ENCODE measurements around the gene RASGRF1.
"Not testable (repeated sequence)": the region's sequence is repeated elsewhere in the genome, so short reads cannot be mapped to it uniquely, and the experiment has no call there.

Gene RASGRF1

DNA sequence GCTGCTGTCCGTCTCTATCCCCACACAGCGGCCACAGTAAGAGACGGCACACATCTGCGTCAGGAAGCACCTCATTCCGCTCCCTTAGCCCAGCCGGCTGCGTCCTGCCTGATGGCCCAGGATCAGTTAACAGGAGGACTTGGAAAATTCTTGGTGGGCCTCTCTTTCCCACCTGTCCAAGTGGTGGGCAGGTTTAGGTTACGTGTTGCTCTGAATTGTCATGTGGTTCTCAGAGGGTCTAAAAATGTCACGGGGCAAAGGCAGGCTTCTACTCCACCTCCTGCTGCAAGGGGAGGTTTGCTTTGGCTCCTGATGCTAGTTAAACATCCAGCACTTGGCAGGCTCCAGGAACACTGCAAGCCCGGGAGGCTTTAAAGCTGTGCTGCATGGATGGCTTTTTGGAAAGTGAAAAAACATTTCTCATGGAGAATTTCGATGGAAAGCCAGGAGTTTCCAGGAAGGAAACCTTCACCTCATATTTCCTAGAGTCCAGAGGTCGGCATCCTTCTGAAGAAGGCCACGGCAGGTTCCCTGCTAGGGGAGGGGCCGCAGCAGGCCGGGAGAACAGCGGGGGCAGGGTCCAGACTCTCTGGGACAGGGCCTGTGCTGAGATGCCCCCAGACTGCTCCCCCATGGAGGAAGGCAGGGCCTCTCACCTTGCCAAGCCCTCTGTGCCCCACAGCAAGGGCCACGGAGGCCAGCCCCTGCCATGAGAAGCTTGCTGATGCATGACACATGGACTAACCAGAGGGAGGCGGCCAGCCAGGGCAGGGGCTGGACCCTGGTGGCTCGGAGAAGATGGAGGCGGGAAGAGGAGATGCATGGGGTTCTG is 156.5 kb downstream of the RASGRF1 start:
- TF ChIP-seq POLR2AphosphoS5 (IDR thresholded peaks at IDR 0.05; ENCODE audit: borderline replicate concordance, low read depth, low read length) (no peak), FOXP2 (optimal IDR thresholded peaks at IDR 0.05; ENCODE audit: control extremely low read depth, extremely low read length, insufficient read depth) (no peak), EZH2 (IDR thresholded peaks at IDR 0.05) (no peak)
- Histone ChIP-seq H3K27ac (no peak overlapping the region), H3K9ac (ENCODE audit: insufficient read length) (no peak overlapping the region), H3K4me3 (no peak overlapping the region), H3K9me3 (ENCODE audit: low read depth, low read length) (no peaks in the 10 kb centered on the region), H3K36me3 (ENCODE audit: insufficient read depth, low read length) (no peaks in the 10 kb centered on the region)
- DNase-seq (ENCODE audit: low read depth, low spot score) = no peak

DNA sequence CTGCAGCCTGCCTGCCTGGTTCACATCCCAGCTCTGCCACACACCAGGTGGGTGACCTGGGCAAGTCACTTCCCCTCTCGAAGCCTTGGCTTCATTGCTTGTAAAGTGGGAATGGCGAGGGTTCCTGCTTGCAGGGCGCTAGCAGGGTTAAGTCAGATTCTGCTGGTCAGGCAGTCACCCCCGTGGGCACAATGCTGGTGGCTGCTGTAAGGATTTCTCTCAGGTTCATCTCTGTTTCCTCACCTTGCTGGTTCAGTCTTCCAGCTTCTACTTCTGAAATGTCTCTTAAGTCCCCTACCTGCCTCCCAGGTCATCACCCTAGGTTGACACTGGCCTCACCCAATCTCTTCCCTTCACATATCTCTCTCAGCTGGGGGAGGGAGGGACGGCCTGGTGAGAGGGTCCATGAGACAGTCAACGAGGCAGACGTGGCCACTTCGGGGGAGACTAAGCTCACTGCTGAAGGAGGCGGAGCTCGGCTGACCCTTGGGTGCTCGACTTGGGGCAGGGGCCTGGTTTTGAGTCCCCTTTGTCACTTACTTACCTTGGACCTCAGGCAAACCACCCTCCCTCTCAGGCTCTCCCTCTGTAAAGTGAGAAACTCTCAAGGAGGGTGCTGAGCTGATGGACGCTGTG is 157.3 kb downstream of the RASGRF1 start:
- no peak for TF ChIP-seq POLR2AphosphoS5 (IDR thresholded peaks at IDR 0.05; ENCODE audit: borderline replicate concordance, low read depth, low read length)
- no peak for TF ChIP-seq EZH2 (IDR thresholded peaks at IDR 0.05)
- no peak for TF ChIP-seq FOXP2 (optimal IDR thresholded peaks at IDR 0.05; ENCODE audit: control extremely low read depth, extremely low read length, insufficient read depth)

DNA sequence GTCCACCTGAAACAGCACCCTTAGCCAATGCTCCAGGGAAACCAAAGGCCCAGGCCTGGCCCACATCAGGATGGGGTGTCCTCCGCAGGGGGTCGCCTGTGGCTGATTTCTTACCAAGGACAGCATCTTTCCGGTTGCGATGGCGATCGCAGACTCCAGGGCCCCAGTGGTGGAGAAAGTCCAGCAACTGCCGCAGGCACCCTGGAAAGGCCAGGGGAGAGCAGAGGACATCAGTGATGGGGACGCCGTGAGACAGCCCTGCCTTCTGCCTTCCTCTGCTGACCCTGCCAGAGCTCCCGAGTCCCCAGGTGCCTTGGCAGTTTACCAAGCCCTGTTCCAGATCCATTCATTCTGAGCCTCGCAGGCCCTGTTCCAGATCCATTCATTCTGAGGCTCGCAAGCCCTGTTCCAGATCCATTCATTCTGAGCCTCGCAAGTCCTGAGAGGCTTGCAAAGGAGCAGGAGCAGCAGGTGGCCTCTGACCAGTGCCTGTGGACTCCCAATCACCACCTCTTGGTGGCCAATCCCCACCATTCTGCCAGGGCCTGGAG is 158.2 kb downstream of the RASGRF1 start:
- Histone ChIP-seq H3K9ac (ENCODE audit: insufficient read length) (no peak overlapping the region), H3K36me3 (ENCODE audit: insufficient read depth, low read length) (no peaks in the 10 kb centered on the region), H3K4me3 (no peak overlapping the region), H3K9me3 (ENCODE audit: low read depth, low read length) (no peaks in the 10 kb centered on the region), H3K27ac (no peak overlapping the region)
- DNase-seq (ENCODE audit: low read depth, low spot score) = no peak
- TF ChIP-seq EZH2 (IDR thresholded peaks at IDR 0.05) (no peak), POLR2AphosphoS5 (IDR thresholded peaks at IDR 0.05; ENCODE audit: borderline replicate concordance, low read depth, low read length) (no peak), FOXP2 (optimal IDR thresholded peaks at IDR 0.05; ENCODE audit: control extremely low read depth, extremely low read length, insufficient read depth) (no peak)

More for the DNA sequence above, 157.3 kb downstream of the RASGRF1 start:
- Histone ChIP-seq H3K9me3 (ENCODE audit: low read depth, low read length) (no peaks in the 10 kb centered on the region), H3K36me3 (ENCODE audit: insufficient read depth, low read length) (no peaks in the 10 kb centered on the region), H3K4me3 (no peak overlapping the region), H3K27ac (no peak overlapping the region), H3K9ac (ENCODE audit: insufficient read length) (no peak overlapping the region)
- DNase-seq (ENCODE audit: low read depth, low spot score) = no peak

DNA sequence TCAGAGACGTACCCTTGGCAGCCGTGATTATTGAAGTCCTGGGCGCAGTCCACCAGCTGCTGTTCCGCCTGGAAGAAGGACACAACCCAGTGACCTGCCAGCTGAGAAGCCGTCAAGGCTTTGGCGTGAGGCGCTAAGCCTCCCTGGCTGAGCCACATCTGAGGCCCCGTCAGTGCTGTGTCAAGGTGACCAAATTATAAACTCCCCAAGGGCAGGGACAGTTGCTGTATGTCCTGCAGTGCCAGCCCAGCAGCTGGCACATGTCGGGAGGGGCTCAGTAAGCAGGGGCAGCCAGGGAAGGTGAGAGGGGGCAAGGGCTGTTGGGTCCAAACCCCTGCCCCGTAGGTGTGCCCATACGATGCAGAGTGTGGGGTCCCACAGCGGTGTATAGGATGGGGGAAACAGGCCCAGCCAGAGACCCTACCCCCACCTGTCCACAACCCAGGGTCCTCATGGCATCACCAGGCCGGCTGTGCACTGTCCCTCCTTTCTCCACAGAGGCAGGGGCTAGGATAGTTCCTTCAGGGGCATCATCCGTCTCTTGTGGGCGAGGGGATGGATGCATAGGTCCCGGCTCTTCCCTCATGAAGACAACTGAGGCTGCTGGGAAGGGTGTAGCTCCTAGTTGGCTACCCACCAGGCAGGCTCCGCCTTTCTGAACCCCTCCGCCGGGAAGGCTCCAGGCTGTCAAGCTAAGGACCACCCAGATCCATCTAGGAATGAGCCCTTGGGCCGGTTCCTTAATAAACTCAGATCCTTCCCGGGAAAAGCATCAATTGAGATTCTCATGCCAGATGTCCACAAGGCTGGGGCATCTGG is 158.9 kb downstream of the RASGRF1 start:
- Histone ChIP-seq H3K36me3 (ENCODE audit: insufficient read depth, low read length) (no peaks in the 10 kb centered on the region), H3K27ac (no peak overlapping the region), H3K9ac (ENCODE audit: insufficient read length) (no peak overlapping the region), H3K4me3 (no peak overlapping the region), H3K9me3 (ENCODE audit: low read depth, low read length) (no peaks in the 10 kb centered on the region)
- TF ChIP-seq POLR2AphosphoS5 (IDR thresholded peaks at IDR 0.05; ENCODE audit: borderline replicate concordance, low read depth, low read length) (no peak), EZH2 (IDR thresholded peaks at IDR 0.05) (no peak), FOXP2 (optimal IDR thresholded peaks at IDR 0.05; ENCODE audit: control extremely low read depth, extremely low read length, insufficient read depth) (no peak)
- no peak for DNase-seq (ENCODE audit: low read depth, low spot score)

DNA sequence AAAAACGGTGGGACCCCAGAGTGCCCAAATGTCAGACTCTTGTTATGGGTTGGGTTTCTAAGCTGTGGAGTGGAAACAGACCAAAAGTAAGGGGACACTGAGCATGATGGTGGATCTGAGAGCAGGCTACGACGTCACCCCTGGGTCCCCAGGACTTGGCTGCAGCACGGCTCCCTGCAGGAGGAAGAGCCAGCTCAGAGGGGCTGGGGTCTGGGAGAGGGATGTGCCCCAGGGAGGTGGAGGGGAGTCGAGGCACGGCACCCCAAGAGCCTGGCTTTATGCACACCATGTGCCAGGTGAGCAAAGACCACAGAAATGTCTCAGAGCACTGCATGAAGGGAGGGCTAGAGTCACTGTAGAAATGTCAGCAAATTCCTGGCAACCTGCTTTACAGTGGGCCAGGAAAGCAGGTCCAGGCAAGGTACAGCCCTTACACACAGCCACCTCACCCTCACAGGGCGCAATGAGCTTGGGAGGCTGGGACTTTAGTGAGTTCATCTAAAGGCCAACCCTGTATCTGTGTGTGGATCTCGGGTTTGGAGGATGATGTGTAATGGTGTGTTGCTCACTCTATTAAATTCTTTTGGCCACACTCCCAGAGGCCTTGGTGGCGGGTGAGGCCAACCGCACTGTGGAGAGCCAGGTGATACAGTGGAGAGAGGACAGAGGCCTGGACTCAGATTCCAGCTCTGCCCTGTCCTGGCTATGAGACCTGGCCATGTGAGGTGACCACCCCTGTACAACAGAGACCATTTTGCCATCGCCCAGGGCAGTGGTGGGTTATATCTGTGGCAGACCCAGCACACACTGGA is 159.8 kb downstream of the RASGRF1 start:
- Histone ChIP-seq H3K9me3 (ENCODE audit: low read depth, low read length) (no peaks in the 10 kb centered on the region), H3K4me3 (no peak overlapping the region), H3K9ac (ENCODE audit: insufficient read length) (no peak overlapping the region), H3K27ac (no peak overlapping the region), H3K36me3 (ENCODE audit: insufficient read depth, low read length) (no peaks in the 10 kb centered on the region)
- no peak for DNase-seq (ENCODE audit: low read depth, low spot score)
- TF ChIP-seq POLR2AphosphoS5 (IDR thresholded peaks at IDR 0.05; ENCODE audit: borderline replicate concordance, low read depth, low read length) (no peak), FOXP2 (optimal IDR thresholded peaks at IDR 0.05; ENCODE audit: control extremely low read depth, extremely low read length, insufficient read depth) (no peak), EZH2 (IDR thresholded peaks at IDR 0.05) (no peak)

DNA sequence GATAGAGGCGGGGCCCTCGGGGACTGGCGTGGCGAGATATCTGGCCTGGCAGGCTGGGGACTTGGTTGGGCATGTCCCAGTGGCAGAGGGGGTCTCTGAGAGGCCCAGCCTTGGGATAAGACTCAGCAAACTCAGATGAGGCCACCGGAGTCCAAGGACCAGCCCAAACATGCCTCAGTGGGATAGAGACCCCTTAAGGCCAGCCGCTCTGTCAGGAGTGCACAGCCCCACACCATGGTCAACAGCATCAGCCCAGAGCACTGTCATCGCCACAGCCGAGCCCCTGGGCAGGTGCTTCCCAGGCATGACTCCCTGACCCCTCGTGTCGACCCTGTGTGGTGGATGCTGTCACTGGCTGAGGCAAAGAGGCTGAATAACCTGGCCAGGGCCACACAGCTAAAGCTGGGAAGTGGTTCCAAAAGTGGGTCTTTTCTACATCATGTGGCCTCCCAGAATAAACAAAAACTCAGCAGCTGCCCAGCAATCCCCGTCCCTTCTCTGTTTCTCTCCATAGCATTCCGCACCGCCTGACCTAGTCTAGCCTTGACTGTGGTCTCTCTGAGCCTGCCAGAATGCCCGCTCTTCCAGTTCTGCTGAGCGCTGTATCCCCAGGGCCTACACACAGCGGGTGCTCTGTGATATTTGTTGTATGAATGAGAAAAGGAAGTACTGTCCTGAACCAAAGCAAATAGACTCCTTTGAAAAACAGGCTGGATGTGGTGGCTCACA is 160.9 kb downstream of the RASGRF1 start:
- H3K4me3 ChIP-seq = no peak overlapping the region
- H3K9me3 ChIP-seq (ENCODE audit: low read depth, low read length) = no peaks in the 10 kb centered on the region
- H3K36me3 ChIP-seq (ENCODE audit: insufficient read depth, low read length) = no peaks in the 10 kb centered on the region
- no peak overlapping the region for H3K9ac ChIP-seq (ENCODE audit: insufficient read length)
- no peak for DNase-seq (ENCODE audit: low read depth, low spot score)
- no peak for TF ChIP-seq FOXP2 (optimal IDR thresholded peaks at IDR 0.05; ENCODE audit: control extremely low read depth, extremely low read length, insufficient read depth)
- TF ChIP-seq EZH2 (IDR thresholded peaks at IDR 0.05) = no peak
- TF ChIP-seq POLR2AphosphoS5 (IDR thresholded peaks at IDR 0.05; ENCODE audit: borderline replicate concordance, low read depth, low read length) = no peak
- no peak overlapping the region for H3K27ac ChIP-seq

DNA sequence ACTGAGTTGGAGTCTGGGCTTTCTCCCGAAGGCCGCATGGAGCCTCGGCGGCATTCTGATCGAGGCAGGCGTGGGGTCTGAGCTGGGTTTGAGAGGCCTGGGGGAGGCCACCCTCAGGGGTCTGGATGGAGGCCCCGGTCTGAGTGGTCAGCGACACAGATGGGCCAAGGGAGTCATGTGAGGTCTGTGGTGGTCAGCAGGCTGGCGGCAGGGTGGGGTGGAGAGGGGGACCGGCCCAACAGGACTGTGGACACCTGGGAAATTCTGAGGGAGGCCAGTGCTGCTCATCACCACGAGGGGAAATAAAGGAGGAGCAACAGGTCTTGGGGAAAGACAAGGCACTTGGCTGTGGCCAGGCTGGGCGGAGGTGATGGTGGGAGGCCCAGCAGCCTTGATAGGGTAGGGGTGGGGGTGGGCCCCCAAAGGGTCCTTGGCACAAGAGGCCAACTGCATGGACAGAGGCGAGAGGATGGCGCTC is 161.9 kb downstream of the RASGRF1 start:
- Histone ChIP-seq H3K27ac (no peak overlapping the region), H3K9me3 (ENCODE audit: low read depth, low read length) (no peaks in the 10 kb centered on the region), H3K9ac (ENCODE audit: insufficient read length) (no peak overlapping the region), H3K36me3 (ENCODE audit: insufficient read depth, low read length) (no peaks in the 10 kb centered on the region), H3K4me3 (no peak overlapping the region)
- no peak for DNase-seq (ENCODE audit: low read depth, low spot score)
- TF ChIP-seq POLR2AphosphoS5 (IDR thresholded peaks at IDR 0.05; ENCODE audit: borderline replicate concordance, low read depth, low read length) (no peak; the same call in 1 of the 2 replicates), FOXP2 (optimal IDR thresholded peaks at IDR 0.05; ENCODE audit: control extremely low read depth, extremely low read length, insufficient read depth) (no peak), EZH2 (IDR thresholded peaks at IDR 0.05) (no peak)

DNA sequence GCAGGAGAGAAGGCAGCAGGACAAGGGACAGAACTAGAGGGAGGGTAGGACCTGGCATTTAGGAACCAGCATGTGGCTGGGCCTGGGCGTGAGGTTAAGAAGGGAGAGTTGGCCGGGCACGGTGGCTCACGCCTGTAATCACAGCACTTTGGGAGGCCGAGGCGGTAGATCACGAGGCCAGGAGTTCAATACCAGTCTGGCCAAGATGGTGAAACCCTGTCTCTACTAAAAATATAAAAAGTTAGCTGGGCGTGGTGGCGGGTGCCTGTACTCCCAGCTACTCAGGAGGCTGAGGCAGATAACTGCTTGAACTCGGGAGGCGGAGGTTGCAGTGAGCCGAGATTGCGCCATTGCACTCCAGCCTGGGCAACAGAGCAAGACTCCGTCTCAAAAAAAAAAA is 162.4 kb downstream of the RASGRF1 start:
- not testable (repeated sequence) for H3K27ac ChIP-seq; H3K4me3 ChIP-seq; H3K9me3 ChIP-seq (ENCODE audit: low read depth, low read length); DNase-seq (ENCODE audit: low read depth, low spot score); H3K9ac ChIP-seq (ENCODE audit: insufficient read length); H3K36me3 ChIP-seq (ENCODE audit: insufficient read depth, low read length)

Measured in SK-N-MC (cell line).